Sigmoid colon (tissue), 7 donors: ENCODE results near the gene CNTN5. TPM values are rescaled to one million over a fixed set of nuclear protein-coding genes. Genes with fewer than 3 reads are reported as not detected.

ENCODE experiments used
- DNase-seq: peaks from one replicate; pipeline ENCODE4 v3.0.0-alpha.2; 2019
- H3K27ac ChIP-seq, 4 donors: fragments of 200-600 bp; sonication (generic); one replicate each; pipeline ENCODE4 v1.5.1; 2016 to 2019; ENCODE audit warnings: mild to moderate bottlenecking in 1 of 4
- H3K27me3 ChIP-seq, 3 donors: fragments of 200-600 bp; sonication (generic); one replicate each; pipeline ENCODE4 v1.5.1; 2019; ENCODE audit warnings: mild to moderate bottlenecking in 1 of 3
- H3K36me3 ChIP-seq, 4 donors: fragments of 200-600 bp; sonication (generic); one replicate each; pipeline ENCODE4 v1.5.1; 2016 to 2019
- H3K4me1 ChIP-seq, 4 donors: fragments of 200-600 bp; sonication (generic); one replicate each; pipeline ENCODE4 v1.5.1; 2017 to 2019
- H3K4me3 ChIP-seq, 4 donors: fragments of 200-600 bp; sonication (generic); one replicate each; pipeline ENCODE4 v1.5.1; 2017 to 2019; ENCODE audit warnings: mild to moderate bottlenecking in 2 of 4, moderate library complexity in 1 of 4
- H3K9me3 ChIP-seq, 4 donors: fragments of 200-600 bp in 3 of 4; sonication (generic) in 3 of 4; one replicate each; pipeline versions ENCODE4 v1.5.1 to v1.6.1; 2013 to 2019
- EP300 ChIP-seq, 4 donors: sonication (generic); formaldehyde crosslinking; IDR thresholded peaks; one replicate each; pipeline ENCODE4 v1.6.1; 2017; ENCODE audit warnings: antibody characterized with exemption in 4 of 4
- POLR2A ChIP-seq, 2 donors: fragments of 450-650 bp; IDR thresholded peaks; one replicate each; pipeline ENCODE4 v1.6.1; 2016; ENCODE audit warnings: antibody characterized with exemption in 2 of 2, mild to moderate bottlenecking in 2 of 2, moderate library complexity in 2 of 2
- POLR2AphosphoS5 ChIP-seq, 4 donors: sonication (generic); formaldehyde crosslinking; IDR thresholded peaks; one replicate each; pipeline ENCODE4 v1.6.1; 2017; ENCODE audit warnings: antibody characterized with exemption in 4 of 4
- WGBS, 2 donors: extraction: QIAGEN DNeasy Blood & Tissue Kit; methylation state at CpG; one replicate each; pipeline ENCODE4 v1.1.7; 2013; 5-methylcytosine and 5-hydroxymethylcytosine counted together
- intact Hi-C: fragments of 100-400 bp; cut with DNase I; formaldehyde crosslinking; loops from one replicate; pipeline ENCODE4 v1.15.1; 2023
- polyA plus RNA-seq, 3 donors: library from polyadenylated mRNA; stranded (reverse); fragments of 200-250 nt; gene quantifications; one replicate each; pipeline ENCODE4 v1.2.3, GENCODE V29; 2013
- total RNA-seq, 4 donors: library from RNA; depleted of rRNA; stranded (reverse); fragments of >200 nt; gene quantifications; one replicate each; pipeline ENCODE4 v1.1.0, GENCODE V29; 2016
- TF ChIP-seq, protein P1 (sequence below), 4 experiments: fragments of 450-650 bp in 3 of 4; fragments of 200-600 bp in 1 of 4; IDR thresholded peaks; one replicate each; pipeline ENCODE4 v1.5.1; 2016 to 2019; ENCODE audit warnings: antibody characterized with exemption in 4 of 4, mild to moderate bottlenecking in 3 of 4, moderate library complexity in 2 of 4
- donor health status: healthy with polysubstance abuse.
- donor health status: Bipolar disorder and iron deficiency.
- donor health status: healthy.

The CNTN5 gene
- total and polyA plus RNA-seq, 7 donors = 0.13 to 0.36 (median 0.16) TPM; not detected in 2

DNA sequence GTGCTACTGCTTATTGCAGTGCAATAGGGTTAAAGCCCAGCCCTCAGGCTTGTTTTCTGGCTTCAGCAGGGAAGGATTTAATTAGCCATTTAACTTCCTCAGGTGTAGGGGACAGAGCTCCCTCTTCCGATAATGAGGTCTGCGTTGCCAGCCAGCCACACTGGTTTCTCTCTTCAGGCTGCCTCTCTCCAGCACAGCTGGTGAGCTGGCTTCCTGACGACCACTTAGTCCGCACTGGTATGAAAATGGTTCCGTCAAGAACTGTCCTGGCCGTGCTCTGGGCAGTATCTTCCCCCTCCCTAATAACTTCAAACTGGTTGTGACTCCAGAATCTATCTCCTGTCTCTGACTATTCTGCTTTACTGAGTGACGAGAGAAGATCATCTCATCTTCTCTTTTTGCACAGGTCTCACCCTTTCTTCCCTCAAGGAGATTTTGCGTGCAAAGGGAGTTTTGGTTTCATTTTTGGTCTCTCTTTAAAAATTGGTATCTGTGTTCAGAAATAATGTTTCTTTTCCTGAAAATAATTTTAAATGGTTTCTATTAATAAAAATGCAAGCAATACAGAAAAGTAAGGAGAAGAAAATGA lies 49.2 kb downstream of the CNTN5 start:
- H3K4me3 ChIP-seq = peak overlapping the region; percentile 17 to 52 (median 37)
- H3K27me3 ChIP-seq = no peaks in the 10 kb centered on the region
- no peaks in the 10 kb centered on the region for H3K9me3 ChIP-seq
- TF ChIP-seq, protein P1, sequence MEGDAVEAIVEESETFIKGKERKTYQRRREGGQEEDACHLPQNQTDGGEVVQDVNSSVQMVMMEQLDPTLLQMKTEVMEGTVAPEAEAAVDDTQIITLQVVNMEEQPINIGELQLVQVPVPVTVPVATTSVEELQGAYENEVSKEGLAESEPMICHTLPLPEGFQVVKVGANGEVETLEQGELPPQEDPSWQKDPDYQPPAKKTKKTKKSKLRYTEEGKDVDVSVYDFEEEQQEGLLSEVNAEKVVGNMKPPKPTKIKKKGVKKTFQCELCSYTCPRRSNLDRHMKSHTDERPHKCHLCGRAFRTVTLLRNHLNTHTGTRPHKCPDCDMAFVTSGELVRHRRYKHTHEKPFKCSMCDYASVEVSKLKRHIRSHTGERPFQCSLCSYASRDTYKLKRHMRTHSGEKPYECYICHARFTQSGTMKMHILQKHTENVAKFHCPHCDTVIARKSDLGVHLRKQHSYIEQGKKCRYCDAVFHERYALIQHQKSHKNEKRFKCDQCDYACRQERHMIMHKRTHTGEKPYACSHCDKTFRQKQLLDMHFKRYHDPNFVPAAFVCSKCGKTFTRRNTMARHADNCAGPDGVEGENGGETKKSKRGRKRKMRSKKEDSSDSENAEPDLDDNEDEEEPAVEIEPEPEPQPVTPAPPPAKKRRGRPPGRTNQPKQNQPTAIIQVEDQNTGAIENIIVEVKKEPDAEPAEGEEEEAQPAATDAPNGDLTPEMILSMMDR (IDR thresholded peaks at IDR 0.05) = no peak
- TF ChIP-seq EP300 (IDR thresholded peaks at IDR 0.05) (no peak), POLR2AphosphoS5 (IDR thresholded peaks at IDR 0.05) (no peak), POLR2A (IDR thresholded peaks at IDR 0.05) (no peak)
- no peaks in the 10 kb centered on the region for H3K4me1 ChIP-seq
- H3K36me3 ChIP-seq = no peaks in the 10 kb centered on the region
- no peak overlapping the region for H3K27ac ChIP-seq
- DNase-seq = peak; percentile 48
- WGBS, 2 donors = 5 to 8% methylated on average over 8 of the region's 8 CpGs
- intact Hi-C loops = no loop called here

- TF ChIP-seq EP300 (IDR thresholded peaks at IDR 0.05) (no peak), POLR2AphosphoS5 (IDR thresholded peaks at IDR 0.05) (no peak), POLR2A (IDR thresholded peaks at IDR 0.05) (no peak)
- TF ChIP-seq, protein P1 (IDR thresholded peaks at IDR 0.05) = no peak
- 22 to 54% methylated on average over 3 of the region's 3 CpGs for WGBS, 2 donors
Measured at GRCh38 chr11:99079576-99079975, 58.8 kb downstream of the CNTN5 start.

GRCh38 chr11:99080154-99080553 lies 59.4 kb downstream of the CNTN5 start:
- TF ChIP-seq POLR2A (IDR thresholded peaks at IDR 0.05) (no peak), EP300 (IDR thresholded peaks at IDR 0.05) (no peak)
- TF ChIP-seq, protein P1 (IDR thresholded peaks at IDR 0.05) = no peak
- no peaks in the 10 kb centered on the region for H3K4me1 ChIP-seq
- H3K36me3 ChIP-seq = no peaks in the 10 kb centered on the region
- DNase-seq = no peak
- no peaks in the 10 kb centered on the region for H3K27me3 ChIP-seq
- H3K27ac ChIP-seq = no peak overlapping the region
- no peaks in the 10 kb centered on the region for H3K9me3 ChIP-seq
- WGBS, 2 donors = 77 to 82% methylated on average over 5 of the region's 5 CpGs
- intact Hi-C loops = no loop called here
- no peak overlapping the region for H3K4me3 ChIP-seq

More at GRCh38 chr11:99079576-99079975, 58.8 kb downstream of the CNTN5 start:
- Histone ChIP-seq H3K27ac (no peak overlapping the region), H3K27me3 (no peaks in the 10 kb centered on the region), H3K4me1 (no peaks in the 10 kb centered on the region), H3K36me3 (no peaks in the 10 kb centered on the region), H3K4me3 (no peak overlapping the region), H3K9me3 (no peaks in the 10 kb centered on the region)
- intact Hi-C loops = no loop called here
- no peak for DNase-seq

- no peak overlapping the region for H3K27ac ChIP-seq
- 75 to 77% methylated on average over 6 of the region's 6 CpGs for WGBS, 2 donors
- H3K4me3 ChIP-seq = no peak overlapping the region
- peaks cover 0 to 5% (median 0%) of the 10 kb centered on the region in 4 donors for H3K9me3 ChIP-seq
- no peak for DNase-seq
- TF ChIP-seq, protein P1 (IDR thresholded peaks at IDR 0.05) = no peak
- no peak for TF ChIP-seq POLR2AphosphoS5 (IDR thresholded peaks at IDR 0.05)
- no peak for TF ChIP-seq POLR2A (IDR thresholded peaks at IDR 0.05)
- no peak for TF ChIP-seq EP300 (IDR thresholded peaks at IDR 0.05)
- H3K27me3 ChIP-seq = no peaks in the 10 kb centered on the region
- intact Hi-C loops = no loop called here
- no peaks in the 10 kb centered on the region for H3K4me1 ChIP-seq
- no peaks in the 10 kb centered on the region for H3K36me3 ChIP-seq
Measured at GRCh38 chr11:99098258-99098657, 77.5 kb downstream of the CNTN5 start.

DNA sequence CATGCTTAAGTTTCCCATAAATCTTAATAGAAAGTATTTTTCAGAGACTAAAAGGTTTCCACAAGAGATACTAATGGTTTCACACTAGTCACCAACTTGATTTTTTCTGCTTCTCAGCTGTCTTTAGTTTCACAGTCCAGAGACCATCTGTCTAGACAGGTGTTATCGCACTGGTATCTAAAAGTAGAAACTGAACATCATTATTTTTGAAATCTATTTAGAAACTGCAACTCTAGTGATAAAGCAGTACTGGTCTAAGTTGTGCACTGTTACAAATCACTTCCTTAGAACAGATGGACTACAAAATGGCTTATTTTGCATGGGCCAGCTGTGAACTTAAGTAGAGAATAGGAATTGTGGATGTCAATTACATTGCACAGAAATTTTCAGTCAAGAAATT lies 78.0 kb downstream of the CNTN5 start:
- H3K4me3 ChIP-seq = no peak overlapping the region
- no peaks in the 10 kb centered on the region for H3K27me3 ChIP-seq
- H3K27ac ChIP-seq = no peak overlapping the region
- H3K9me3 ChIP-seq = peaks cover 0 to 5% (median 0%) of the 10 kb centered on the region in 4 donors
- H3K4me1 ChIP-seq = no peaks in the 10 kb centered on the region
- DNase-seq = no peak
- H3K36me3 ChIP-seq = no peaks in the 10 kb centered on the region
- TF ChIP-seq POLR2A (IDR thresholded peaks at IDR 0.05) (no peak), POLR2AphosphoS5 (IDR thresholded peaks at IDR 0.05) (no peak), EP300 (IDR thresholded peaks at IDR 0.05) (no peak)
- TF ChIP-seq, protein P1 (IDR thresholded peaks at IDR 0.05) = no peak
- WGBS, 2 donors = 84 to 87% methylated on average over 1 of the region's 1 CpG
- intact Hi-C loops = no loop called here
